Gastroesophageal sphincter (tissue), 4 donors: ENCODE measurements around the gene HSPA14. TPM values are rescaled to one million over a fixed set of nuclear protein-coding genes. Genes with fewer than 3 reads are reported as not detected.
A peak's percentile ranks its signal among the peaks of the same experiment; 100 is the strongest.
"Not testable (repeated sequence)": the region's sequence is repeated elsewhere in the genome, so short reads cannot be mapped to it uniquely, and the experiment has no call there.

Experiments
- ATAC-seq: fragments of 150-250 bp; one replicate; pipeline ENCODE4 v1.9.1; 2016; ENCODE audit warnings: mild to moderate bottlenecking, moderate library complexity
- H3K27ac ChIP-seq, 4 donors: fragments of 200-600 bp; sonication (generic) in 3 of 4; 1 replicate in 3 of 4; 2 replicates in 1 of 4; pipeline ENCODE4 v1.5.1; 2016 to 2019
- H3K27me3 ChIP-seq: fragments of 200-600 bp; sonication (generic); one replicate; pipeline ENCODE4 v1.5.1; 2019
- H3K36me3 ChIP-seq, 2 donors: fragments of 200-600 bp; sonication (generic); one replicate each; pipeline ENCODE4 v1.5.1; 2019; ENCODE audit warnings: control low read depth in 1 of 2
- H3K4me1 ChIP-seq, 3 donors: fragments of 200-600 bp; sonication (generic); 1 replicate in 2 of 3; 2 replicates in 1 of 3; pipeline ENCODE4 v1.5.1; 2016 to 2019; ENCODE audit warnings: control low read depth in 2 of 3
- H3K4me3 ChIP-seq, 2 donors: fragments of 200-600 bp; sonication (generic); one replicate each; pipeline ENCODE4 v1.5.1; 2019; ENCODE audit warnings: mild to moderate bottlenecking in 1 of 2, moderate library complexity in 1 of 2
- H3K9me3 ChIP-seq, 3 donors: fragments of 200-600 bp; sonication (generic); one replicate each; pipeline ENCODE4 v1.5.1; 2017 to 2019; ENCODE audit warnings: control low read depth in 2 of 3
- CTCF ChIP-seq, 4 experiments: fragments of 200-600 bp in 2 of 4; fragments of 450-650 bp in 2 of 4; sonication (generic) in 1 of 4; IDR thresholded peaks; one replicate each; pipeline ENCODE4 v1.5.1; 2017 to 2019; ENCODE audit warnings: antibody characterized with exemption in 4 of 4, mild to moderate bottlenecking in 2 of 4, moderate library complexity in 2 of 4
- EP300 ChIP-seq: sonication (generic); formaldehyde crosslinking; IDR thresholded peaks from one replicate; pipeline ENCODE4 v1.6.1; 2017; ENCODE audit warnings: antibody characterized with exemption, mild to moderate bottlenecking
- POLR2A ChIP-seq, 2 donors: fragments of 450-650 bp; IDR thresholded peaks; one replicate each; pipeline ENCODE4 v1.6.1; 2017; ENCODE audit warnings: antibody characterized with exemption in 2 of 2, mild to moderate bottlenecking in 2 of 2, moderate library complexity in 1 of 2
- POLR2AphosphoS5 ChIP-seq: sonication (generic); formaldehyde crosslinking; IDR thresholded peaks from one replicate; pipeline ENCODE4 v1.6.1; 2017; ENCODE audit warnings: antibody characterized with exemption
- WGBS, 2 donors: methylation state at CpG; one replicate each; pipeline ENCODE4 v1.1.5; 2018; ENCODE audit warnings: low coverage in 1 of 2; 5-methylcytosine and 5-hydroxymethylcytosine counted together
- total RNA-seq, 4 donors: library from RNA; depleted of rRNA; stranded (reverse); fragments of >200 nt; gene quantifications; one replicate each; pipeline ENCODE4 v1.1.0, GENCODE V29; 2016

HSPA14 gene
- total RNA-seq, 4 donors from 2014 or later, result 4.8 to 15.1 (median 9.9) TPM

- no peak for ATAC-seq
- TF ChIP-seq POLR2A (IDR thresholded peaks at IDR 0.05) (no peak), EP300 (no peak), POLR2AphosphoS5 (no peak), CTCF (IDR thresholded peaks at IDR 0.05) (peak; percentile 29 to 53 (median 48))
- Histone ChIP-seq H3K36me3 (peaks cover 5 to 43% of the 10 kb centered on the region in 2 donors), H3K27ac (no peak overlapping the region), H3K27me3 (no peaks in the 10 kb centered on the region), H3K4me1 (no peaks in the 10 kb centered on the region), H3K9me3 (no peaks in the 10 kb centered on the region), H3K4me3 (no peak overlapping the region)
- 22 to 36% methylated on average over 1 of the region's 1 CpG for WGBS, 2 donors
Measured at GRCh38 chr10:14904316-14904732, 66.2 kb downstream of the HSPA14 start.

- Histone ChIP-seq H3K9me3 (no peaks in the 10 kb centered on the region), H3K27me3 (no peaks in the 10 kb centered on the region), H3K4me1 (no peaks in the 10 kb centered on the region), H3K36me3 (peaks cover 5 to 48% of the 10 kb centered on the region in 2 donors), H3K4me3 (no peak overlapping the region), H3K27ac (no peak overlapping the region)
- ATAC-seq, result no peak
- WGBS, 2 donors, result 92% methylated on average over 2 of the region's 2 CpGs
- TF ChIP-seq EP300 (no peak), CTCF (IDR thresholded peaks at IDR 0.05) (no peak), POLR2AphosphoS5 (no peak), POLR2A (IDR thresholded peaks at IDR 0.05) (no peak)
Measured at GRCh38 chr10:14904864-14905263, 66.8 kb downstream of the HSPA14 start.

- no peak overlapping the region for H3K4me3 ChIP-seq
- WGBS, 2 donors, result 71 to 92% methylated on average over 1 to 2 of the region's 2 CpGs
- peaks cover 5 to 59% of the 10 kb centered on the region in 2 donors for H3K36me3 ChIP-seq
- H3K9me3 ChIP-seq, result no peaks in the 10 kb centered on the region
- H3K4me1 ChIP-seq, result no peaks in the 10 kb centered on the region
- H3K27me3 ChIP-seq, result no peaks in the 10 kb centered on the region
- TF ChIP-seq POLR2A (IDR thresholded peaks at IDR 0.05), result no peak
- no peak for TF ChIP-seq CTCF (IDR thresholded peaks at IDR 0.05)
- TF ChIP-seq EP300, result no peak
- TF ChIP-seq POLR2AphosphoS5, result no peak
- H3K27ac ChIP-seq, result no peak overlapping the region
- ATAC-seq, result no peak
Measured at GRCh38 chr10:14905890-14906289, 67.8 kb downstream of the HSPA14 start.

GRCh38 chr10:14906765-14907164 is 68.7 kb downstream of the HSPA14 start:
- WGBS, 2 donors, result 100% methylated on average over 1 of the region's 2 CpGs; no CpG with 5 or more reads in 1 of the 2 donors
- TF ChIP-seq POLR2AphosphoS5, result no peak
- no peak for TF ChIP-seq POLR2A (IDR thresholded peaks at IDR 0.05)
- no peak for TF ChIP-seq EP300
- no peak for TF ChIP-seq CTCF (IDR thresholded peaks at IDR 0.05)
- H3K36me3 ChIP-seq, result peaks cover 5 to 62% of the 10 kb centered on the region in 2 donors

GRCh38 chr10:14907591-14907990 is 69.5 kb downstream of the HSPA14 start:
- H3K4me3 ChIP-seq, ATAC-seq, H3K4me1 ChIP-seq, H3K27me3 ChIP-seq, H3K27ac ChIP-seq, H3K9me3 ChIP-seq: not testable (repeated sequence)
- peaks cover 5 to 70% of the 10 kb centered on the region in 2 donors for H3K36me3 ChIP-seq
- WGBS, 2 donors, result 83 to 95% methylated on average over 2 to 4 of the region's 4 CpGs

More at GRCh38 chr10:14906765-14907164, 68.7 kb downstream of the HSPA14 start:
- H3K4me3 ChIP-seq, result no peak overlapping the region
- no peaks in the 10 kb centered on the region for H3K9me3 ChIP-seq
- no peaks in the 10 kb centered on the region for H3K27me3 ChIP-seq
- H3K4me1 ChIP-seq, result no peaks in the 10 kb centered on the region
- ATAC-seq, result no peak
- no peak overlapping the region for H3K27ac ChIP-seq
